ENCODE measurements around the gene CMPK2. TPM values are rescaled to one million over a fixed set of nuclear protein-coding genes. Genes with fewer than 3 reads are reported as not detected.

CMPK2 gene
- total and polyA plus RNA-seq, 2 donors (not counting 1 experiment from before 2014, with no cell fraction given), result 0.33 to 0.52 TPM

- Histone ChIP-seq H4K20me1 (ENCODE audit: control insufficient read depth, extremely low read depth, insufficient read depth, low read length) (no peaks in the 10 kb centered on the region), H3K4me1 (ENCODE audit: control insufficient read depth, extremely low read depth, insufficient read depth, low read length) (no peaks in the 10 kb centered on the region), H3K36me3 (ENCODE audit: control insufficient read depth, insufficient read depth, low read length) (no peaks in the 10 kb centered on the region), H3K79me2 (ENCODE audit: control insufficient read depth, insufficient read depth, low read length) (no peaks in the 10 kb centered on the region), H3K4me3 (replicated peaks in 1 of 4; ENCODE audit: control extremely low read depth in 1 of 4, insufficient read depth in 1 of 4, low read depth in 3 of 4, low read length in 4 of 4) (no peak overlapping the region), H3K9me3 (ENCODE audit: control insufficient read depth, insufficient read depth, low read depth, low read length) (no peaks in the 10 kb centered on the region), H2AFZ (ENCODE audit: low read length) (no peak overlapping the region), H3K4me2 (ENCODE audit: extremely low read depth, insufficient read depth, low read length) (no peak overlapping the region), H3K27me3 (ENCODE audit: control insufficient read depth, insufficient read depth, low read length) (no peaks in the 10 kb centered on the region), H3K9ac (ENCODE audit: insufficient read depth, low read length) (no peak overlapping the region), H3K27ac (ENCODE audit: insufficient read depth, low read length) (no peak overlapping the region)
- TF ChIP-seq CTCF (conservative IDR thresholded peaks at IDR 0.05 in 1 of 2, IDR thresholded peaks at IDR 0.05 in 1 of 2; ENCODE audit: low read depth in 1 of 2, low read length in 2 of 2) (no peak), EZH2 (IDR thresholded peaks at IDR 0.05; ENCODE audit: low read length, missing control alignments) (no peak)
- no peak for DNase-seq (ENCODE audit: low read depth in 2 of 2)
Measured at GRCh38 chr2:6854416-6854815, 11.3 kb downstream of the CMPK2 start.

GRCh38 chr2:6852195-6852594, 13.5 kb downstream of the CMPK2 start:
- H3K27ac ChIP-seq (ENCODE audit: insufficient read depth, low read length), result no peak overlapping the region
- H3K4me3 ChIP-seq (replicated peaks in 1 of 4; ENCODE audit: control extremely low read depth in 1 of 4, insufficient read depth in 1 of 4, low read depth in 3 of 4, low read length in 4 of 4), result no peak overlapping the region
- no peaks in the 10 kb centered on the region for H4K20me1 ChIP-seq (ENCODE audit: control insufficient read depth, extremely low read depth, insufficient read depth, low read length)
- H3K27me3 ChIP-seq (ENCODE audit: control insufficient read depth, insufficient read depth, low read length), result no peaks in the 10 kb centered on the region
- H2AFZ ChIP-seq (ENCODE audit: low read length), result no peak overlapping the region
- DNase-seq (ENCODE audit: low read depth in 2 of 2), result no peak
- no peaks in the 10 kb centered on the region for H3K9me3 ChIP-seq (ENCODE audit: control insufficient read depth, insufficient read depth, low read depth, low read length)
- no peaks in the 10 kb centered on the region for H3K36me3 ChIP-seq (ENCODE audit: control insufficient read depth, insufficient read depth, low read length)
- no peaks in the 10 kb centered on the region for H3K79me2 ChIP-seq (ENCODE audit: control insufficient read depth, insufficient read depth, low read length)
- no peaks in the 10 kb centered on the region for H3K4me1 ChIP-seq (ENCODE audit: control insufficient read depth, extremely low read depth, insufficient read depth, low read length)
- TF ChIP-seq EZH2 (IDR thresholded peaks at IDR 0.05; ENCODE audit: low read length, missing control alignments) (no peak), CTCF (conservative IDR thresholded peaks at IDR 0.05 in 1 of 2, IDR thresholded peaks at IDR 0.05 in 1 of 2; ENCODE audit: low read depth in 1 of 2, low read length in 2 of 2) (no peak)
- H3K4me2 ChIP-seq (ENCODE audit: extremely low read depth, insufficient read depth, low read length), result no peak overlapping the region
- H3K9ac ChIP-seq (ENCODE audit: insufficient read depth, low read length), result no peak overlapping the region

GRCh38 chr2:6846967-6847681, 18.6 kb downstream of the CMPK2 start:
- H3K9ac ChIP-seq (ENCODE audit: insufficient read depth, low read length), result no peak overlapping the region
- no peaks in the 10 kb centered on the region for H3K9me3 ChIP-seq (ENCODE audit: control insufficient read depth, insufficient read depth, low read depth, low read length)
- no peak overlapping the region for H3K4me2 ChIP-seq (ENCODE audit: extremely low read depth, insufficient read depth, low read length)
- H3K4me3 ChIP-seq (replicated peaks in 1 of 4; ENCODE audit: control extremely low read depth in 1 of 4, insufficient read depth in 1 of 4, low read depth in 3 of 4, low read length in 4 of 4), result no peak overlapping the region
- no peak overlapping the region for H2AFZ ChIP-seq (ENCODE audit: low read length)
- H3K79me2 ChIP-seq (ENCODE audit: control insufficient read depth, insufficient read depth, low read length), result no peaks in the 10 kb centered on the region
- H4K20me1 ChIP-seq (ENCODE audit: control insufficient read depth, extremely low read depth, insufficient read depth, low read length), result no peaks in the 10 kb centered on the region
- H3K27ac ChIP-seq (ENCODE audit: insufficient read depth, low read length), result no peak overlapping the region
- H3K4me1 ChIP-seq (ENCODE audit: control insufficient read depth, extremely low read depth, insufficient read depth, low read length), result no peaks in the 10 kb centered on the region
- DNase-seq (ENCODE audit: low read depth in 2 of 2), result no peak
- H3K36me3 ChIP-seq (ENCODE audit: control insufficient read depth, insufficient read depth, low read length), result no peaks in the 10 kb centered on the region
- TF ChIP-seq CTCF (conservative IDR thresholded peaks at IDR 0.05 in 1 of 2, IDR thresholded peaks at IDR 0.05 in 1 of 2; ENCODE audit: low read depth in 1 of 2, low read length in 2 of 2), result no peak
- TF ChIP-seq EZH2 (IDR thresholded peaks at IDR 0.05; ENCODE audit: low read length, missing control alignments), result no peak
- no peaks in the 10 kb centered on the region for H3K27me3 ChIP-seq (ENCODE audit: control insufficient read depth, insufficient read depth, low read length)
